GM12801 (cell line): ENCODE measurements around the gene CD3E.

ENCODE experiments used
- TF ChIP-seq, protein P1 (sequence below): IDR thresholded peaks from one replicate; pipeline ENCODE4 v1.5.1; 2011; ENCODE audit warnings: control low read depth; ENCODE audit not compliant: insufficient read length; ENCODE audit errors: extremely low read depth

CD3E gene

DNA sequence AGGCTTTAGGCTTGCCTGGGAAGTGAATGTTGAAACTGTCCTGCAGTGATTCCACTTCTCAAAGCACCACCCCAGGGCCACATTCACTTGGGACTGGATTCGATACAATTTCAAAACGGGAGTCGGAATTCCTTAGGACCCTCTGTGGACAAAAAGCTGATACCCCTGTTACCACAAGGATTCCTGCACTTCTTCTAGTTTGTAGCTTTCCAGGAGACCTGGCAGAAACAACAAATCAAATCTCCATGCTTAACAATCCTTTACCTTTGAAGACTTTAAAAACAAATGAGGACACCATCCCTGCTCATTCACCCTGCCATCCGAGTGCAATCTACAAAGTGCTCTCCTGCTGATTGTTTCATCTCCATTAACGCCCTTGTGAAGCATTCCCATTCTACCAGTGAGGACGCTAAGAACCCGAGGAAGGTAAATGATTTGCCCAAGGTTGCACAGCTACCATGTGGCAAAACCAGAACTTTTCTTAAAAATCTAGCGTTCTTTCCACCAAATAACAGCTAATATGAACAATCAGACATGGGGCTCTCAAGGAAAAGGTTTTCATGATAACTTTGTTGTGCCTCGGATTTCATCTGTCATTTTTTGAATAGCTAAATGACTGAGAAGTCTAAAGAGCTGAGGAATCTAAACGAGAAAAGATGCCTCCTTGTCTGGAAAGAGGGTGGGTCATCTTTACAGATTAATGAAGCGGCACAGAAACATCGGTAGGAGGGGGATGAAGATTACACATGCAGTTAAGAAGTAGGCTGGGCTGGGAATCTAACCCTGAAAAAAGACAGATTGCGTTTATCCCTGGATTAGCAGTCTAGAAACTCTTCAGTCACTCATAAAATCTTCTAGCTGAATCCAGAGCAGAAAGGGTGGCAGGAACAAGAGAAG is 39.7 kb upstream of the CD3E start:
- TF ChIP-seq, protein P1, sequence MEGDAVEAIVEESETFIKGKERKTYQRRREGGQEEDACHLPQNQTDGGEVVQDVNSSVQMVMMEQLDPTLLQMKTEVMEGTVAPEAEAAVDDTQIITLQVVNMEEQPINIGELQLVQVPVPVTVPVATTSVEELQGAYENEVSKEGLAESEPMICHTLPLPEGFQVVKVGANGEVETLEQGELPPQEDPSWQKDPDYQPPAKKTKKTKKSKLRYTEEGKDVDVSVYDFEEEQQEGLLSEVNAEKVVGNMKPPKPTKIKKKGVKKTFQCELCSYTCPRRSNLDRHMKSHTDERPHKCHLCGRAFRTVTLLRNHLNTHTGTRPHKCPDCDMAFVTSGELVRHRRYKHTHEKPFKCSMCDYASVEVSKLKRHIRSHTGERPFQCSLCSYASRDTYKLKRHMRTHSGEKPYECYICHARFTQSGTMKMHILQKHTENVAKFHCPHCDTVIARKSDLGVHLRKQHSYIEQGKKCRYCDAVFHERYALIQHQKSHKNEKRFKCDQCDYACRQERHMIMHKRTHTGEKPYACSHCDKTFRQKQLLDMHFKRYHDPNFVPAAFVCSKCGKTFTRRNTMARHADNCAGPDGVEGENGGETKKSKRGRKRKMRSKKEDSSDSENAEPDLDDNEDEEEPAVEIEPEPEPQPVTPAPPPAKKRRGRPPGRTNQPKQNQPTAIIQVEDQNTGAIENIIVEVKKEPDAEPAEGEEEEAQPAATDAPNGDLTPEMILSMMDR = no peak

DNA sequence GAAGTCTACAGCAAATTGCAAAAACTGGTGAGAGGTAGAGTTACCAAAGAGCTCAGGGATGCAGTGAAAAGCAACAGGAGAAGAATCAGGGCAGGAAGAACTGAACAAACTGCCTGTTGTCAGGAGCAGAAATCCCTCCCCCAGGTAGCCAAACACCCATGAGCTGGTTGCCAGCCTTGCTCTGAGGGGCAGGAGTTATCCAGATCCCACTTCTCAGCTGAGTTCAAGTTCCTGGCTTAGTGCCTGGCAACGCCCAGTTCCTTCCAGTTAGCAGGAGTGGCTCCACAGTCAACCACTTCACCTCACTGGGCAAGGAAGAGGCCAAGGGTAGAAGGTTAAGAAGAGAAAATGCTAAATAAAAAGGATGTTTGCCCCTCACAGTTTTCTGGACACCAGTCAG is 38.6 kb upstream of the CD3E start:
- TF ChIP-seq, protein P1 = no peak

- TF ChIP-seq, protein P1 = no peak
These were observed 37.0 kb upstream of the CD3E start for GRCh38 chr11:118267486-118267885.

- TF ChIP-seq, protein P1 = no peak
These were observed 32.5 kb upstream of the CD3E start for GRCh38 chr11:118272001-118272400.

GRCh38 chr11:118274186-118274585 is 30.3 kb upstream of the CD3E start:
- TF ChIP-seq, protein P1 = no peak

- TF ChIP-seq, protein P1 = no peak
These were observed 29.4 kb upstream of the CD3E start for GRCh38 chr11:118275176-118275575.

DNA sequence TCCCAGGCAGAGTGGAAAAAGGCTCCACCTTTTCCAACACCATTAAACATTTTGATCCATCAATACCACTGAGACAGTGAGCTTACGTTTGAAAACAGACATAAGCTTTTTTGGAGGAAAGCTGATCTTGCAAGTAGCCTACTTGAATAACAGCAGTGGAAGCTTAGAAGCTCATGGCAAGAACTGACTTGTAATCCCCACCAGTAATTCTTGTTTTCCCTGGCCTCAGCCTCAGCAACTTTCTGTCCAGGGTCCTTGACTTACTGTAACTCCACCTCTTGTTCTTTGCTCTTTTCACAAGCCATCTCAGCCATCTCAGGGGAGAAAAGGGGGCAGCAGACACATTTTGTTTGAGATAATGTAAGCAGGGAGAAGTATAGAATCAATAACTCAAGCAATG is 28.1 kb upstream of the CD3E start:
- TF ChIP-seq, protein P1 = no peak
